A549 treated with GW870086 at 1 μM for 4 hours (cell line): ENCODE results near the gene COL12A1. TPM values are rescaled to one million over a fixed set of nuclear protein-coding genes. Genes with fewer than 3 reads are reported as not detected.

Experiments used
- total RNA-seq: library from RNA; stranded (reverse); fragments of 200-300 nt; extraction: Qiagen RNA extraction; gene quantifications from 5 replicates; pipeline ENCODE4 v1.2.3, GENCODE V29; 2022; ENCODE audit warnings: low read depth

COL12A1 gene
- total RNA-seq = 3.3 to 6.1 TPM (median 5.3 TPM) in 5 replicates

GRCh38 chr6:75205776-75206575 lies at the start of gene COL12A1:
Gene COL12A1, minus strand, starts transcription at chr6:75206053. Its CDS starts 3,261 bp downstream, at chr6:75202792.

GRCh38 chr6:75243333-75244062 lies 37.6 kb upstream of the COL12A1 start, which contains the start of gene COX7A2:
Gene COX7A2, minus strand, starts transcription at chr6:75243801. Its CDS starts 67 bp downstream, at chr6:75243734.

Other genes with a start within 250 kb of the COL12A1 start
- gene COX7A2, start 37.7 kb upstream of the COL12A1 start, total RNA-seq = 268 to 377 TPM (median 288 TPM) in 5 replicates
- 26.8 to 47.8 TPM (median 41.0 TPM) in 5 replicates for gene TMEM30A, start 78.7 kb upstream of the COL12A1 start, total RNA-seq